WERI-Rb-1 (cell line): Measurements from ENCODE around the gene DDRGK1.

Experiments used
- DNase-seq: peaks from one replicate; pipeline ENCODE4 v3.0.0-alpha.2; 2020
- H3K27ac ChIP-seq: fragments of 250-450 bp; sonication (Bioruptor Pico); 2 replicates; pipeline ENCODE4 v1.5.1; 2020; ENCODE audit warnings: mild to moderate bottlenecking, moderate library complexity
- H3K27me3 ChIP-seq: fragments of 250-450 bp; sonication (Bioruptor Pico); 2 replicates; pipeline ENCODE4 v1.5.1; 2021; ENCODE audit warnings: mild to moderate bottlenecking, low read depth, moderate library complexity; ENCODE audit not compliant: insufficient read depth, severe bottlenecking
- H3K36me3 ChIP-seq: fragments of 250-450 bp; sonication (Bioruptor Pico); 2 replicates; pipeline ENCODE4 v1.5.1; 2020; ENCODE audit warnings: mild to moderate bottlenecking, moderate library complexity
- H3K4me3 ChIP-seq: 2 replicates; pipeline ENCODE4 v1.5.1; 2011; ENCODE audit warnings: low read depth, mild to moderate bottlenecking, control low read depth, low read length
- H3K9me3 ChIP-seq: fragments of 250-450 bp; sonication (Bioruptor Pico); 2 replicates; pipeline ENCODE4 v1.5.1; 2021; ENCODE audit warnings: mild to moderate bottlenecking, moderate library complexity; ENCODE audit not compliant: severe bottlenecking
- TF ChIP-seq, protein P1 (sequence below): IDR thresholded peaks from 2 replicates; pipeline ENCODE4 v1.5.1; 2011; ENCODE audit warnings: low read depth, mild to moderate bottlenecking, control low read depth, inconsistent platforms, low read length

Gene DDRGK1

DNA sequence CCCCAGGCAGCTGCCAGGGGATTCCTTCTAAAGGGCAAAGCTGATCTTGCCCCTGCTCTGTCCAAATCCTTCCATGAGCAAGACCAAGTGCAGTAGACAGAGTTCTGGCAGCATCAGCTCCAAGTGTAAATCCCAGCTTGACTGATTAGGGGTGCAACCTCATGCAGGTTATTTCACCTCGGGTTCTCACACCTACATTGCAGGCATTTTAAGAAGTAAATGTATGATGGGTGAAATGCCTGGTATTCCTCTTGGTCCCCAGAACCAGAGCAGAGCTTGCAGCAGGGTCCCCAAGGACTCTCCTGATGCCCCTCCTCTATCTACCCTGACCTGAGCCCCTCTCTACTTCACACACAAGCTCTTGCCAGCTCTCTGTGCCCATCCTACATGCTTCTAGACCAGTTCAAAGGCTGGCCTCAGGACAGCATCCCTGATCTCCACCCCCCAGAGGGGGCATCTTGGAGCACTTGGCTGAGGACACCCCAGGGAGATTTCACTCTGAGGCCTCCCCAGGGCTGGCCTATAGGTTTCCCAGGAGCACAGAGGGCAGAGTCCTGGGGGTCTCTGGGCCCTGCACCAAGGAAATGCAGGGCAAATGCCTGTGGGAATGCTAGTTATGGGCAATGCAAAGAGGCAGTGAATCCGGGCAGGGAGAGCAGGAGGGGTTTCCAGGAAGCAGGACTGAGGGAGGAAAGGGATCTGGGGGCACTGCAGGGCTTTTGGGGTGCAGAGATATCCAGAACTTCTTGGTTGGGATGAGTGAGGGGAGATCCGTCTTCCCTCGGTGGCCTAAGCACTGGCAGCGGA is 32.2 kb downstream of the DDRGK1 start:
- DNase-seq: no peak
- Histone ChIP-seq H3K36me3 (no peaks in the 10 kb centered on the region; the same call in none of the 2 replicates), H3K27ac (peak overlapping the region; percentile 71), H3K9me3 (no peaks in the 10 kb centered on the region), H3K4me3 (peak overlapping the region; percentile 87), H3K27me3 (no peaks in the 10 kb centered on the region)
- TF ChIP-seq, protein P1, sequence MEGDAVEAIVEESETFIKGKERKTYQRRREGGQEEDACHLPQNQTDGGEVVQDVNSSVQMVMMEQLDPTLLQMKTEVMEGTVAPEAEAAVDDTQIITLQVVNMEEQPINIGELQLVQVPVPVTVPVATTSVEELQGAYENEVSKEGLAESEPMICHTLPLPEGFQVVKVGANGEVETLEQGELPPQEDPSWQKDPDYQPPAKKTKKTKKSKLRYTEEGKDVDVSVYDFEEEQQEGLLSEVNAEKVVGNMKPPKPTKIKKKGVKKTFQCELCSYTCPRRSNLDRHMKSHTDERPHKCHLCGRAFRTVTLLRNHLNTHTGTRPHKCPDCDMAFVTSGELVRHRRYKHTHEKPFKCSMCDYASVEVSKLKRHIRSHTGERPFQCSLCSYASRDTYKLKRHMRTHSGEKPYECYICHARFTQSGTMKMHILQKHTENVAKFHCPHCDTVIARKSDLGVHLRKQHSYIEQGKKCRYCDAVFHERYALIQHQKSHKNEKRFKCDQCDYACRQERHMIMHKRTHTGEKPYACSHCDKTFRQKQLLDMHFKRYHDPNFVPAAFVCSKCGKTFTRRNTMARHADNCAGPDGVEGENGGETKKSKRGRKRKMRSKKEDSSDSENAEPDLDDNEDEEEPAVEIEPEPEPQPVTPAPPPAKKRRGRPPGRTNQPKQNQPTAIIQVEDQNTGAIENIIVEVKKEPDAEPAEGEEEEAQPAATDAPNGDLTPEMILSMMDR: no peak

DNA sequence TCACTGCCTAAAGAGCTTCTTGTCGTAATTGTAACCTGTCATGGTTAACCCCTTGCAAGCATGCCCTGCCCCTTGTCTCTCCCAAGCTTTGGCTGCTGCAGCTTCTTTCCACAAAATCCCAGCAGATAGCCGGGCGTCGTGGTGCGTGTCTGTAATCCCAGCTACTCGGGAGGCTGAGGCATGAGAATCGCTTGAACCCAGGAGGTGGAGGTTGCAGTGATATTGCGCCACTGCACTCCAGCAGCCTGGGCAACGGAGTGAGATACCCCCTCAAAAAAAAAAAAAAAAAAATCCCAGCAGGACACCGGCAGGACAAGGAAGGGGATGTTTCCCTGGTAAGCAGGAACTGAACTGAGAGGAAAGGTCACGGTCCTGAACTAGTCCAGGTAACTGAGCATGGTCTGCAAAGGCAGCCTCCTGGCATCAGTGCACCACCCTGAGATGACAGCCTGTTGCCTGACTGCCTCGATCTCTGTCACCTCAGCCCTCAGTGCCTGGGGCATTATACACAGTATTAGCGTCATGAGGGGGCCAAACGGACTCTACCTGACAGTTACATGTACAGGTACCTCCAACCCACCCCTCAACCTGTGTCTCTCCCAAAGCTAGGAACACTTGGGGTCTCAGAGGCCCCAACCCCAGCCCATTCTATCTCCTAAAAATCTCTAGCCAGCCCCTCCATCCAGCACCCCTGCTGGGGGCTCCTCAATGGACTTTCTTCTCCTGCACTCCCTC is 32.9 kb downstream of the DDRGK1 start:
- TF ChIP-seq, protein P1: no peak
- H3K27me3 ChIP-seq: no peaks in the 10 kb centered on the region
- no peak overlapping the region for H3K4me3 ChIP-seq
- no peaks in the 10 kb centered on the region for H3K9me3 ChIP-seq
- H3K36me3 ChIP-seq: no peaks in the 10 kb centered on the region; the same call in none of the 2 replicates
- no peak for DNase-seq
- H3K27ac ChIP-seq: no peak overlapping the region

DNA sequence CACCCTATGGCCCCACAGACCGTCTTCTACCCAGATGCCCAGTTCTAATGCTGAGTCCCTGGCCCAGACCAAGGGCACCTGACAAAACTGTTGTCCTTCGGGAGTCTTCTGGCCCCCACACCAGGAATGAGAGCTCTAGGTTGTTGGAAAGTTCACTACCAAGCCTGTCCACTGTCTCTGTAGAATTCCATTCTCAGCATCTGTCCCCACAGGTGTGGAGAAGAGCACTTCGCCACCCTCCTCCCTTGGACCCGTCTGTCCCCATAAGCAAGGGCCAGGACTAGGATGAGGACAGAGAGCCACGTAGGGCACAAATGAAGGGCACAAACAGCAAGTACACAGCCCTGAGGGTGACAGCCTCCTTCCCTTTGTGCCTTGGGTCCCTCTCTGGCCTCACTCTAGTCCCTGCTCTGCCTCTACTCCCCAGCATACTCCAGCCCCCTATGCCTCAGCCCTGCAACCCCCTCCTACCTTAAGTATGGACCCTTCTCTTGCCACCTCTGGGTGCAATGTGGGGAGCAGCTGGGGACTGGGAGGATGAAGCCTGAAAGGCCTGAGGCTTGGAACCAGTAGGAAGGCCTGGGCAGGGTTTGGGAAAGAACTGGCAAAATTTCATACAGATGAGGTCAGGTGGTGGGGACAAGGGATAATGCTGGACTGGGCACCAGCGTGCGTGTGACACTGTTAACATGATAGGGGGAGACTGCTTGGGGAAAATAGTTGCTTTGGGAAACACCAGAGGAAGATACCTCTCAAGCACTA is 35.5 kb downstream of the DDRGK1 start:
- H3K27me3 ChIP-seq: no peaks in the 10 kb centered on the region
- H3K4me3 ChIP-seq: no peak overlapping the region
- no peaks in the 10 kb centered on the region for H3K9me3 ChIP-seq
- DNase-seq: no peak
- H3K27ac ChIP-seq: no peak overlapping the region
- H3K36me3 ChIP-seq: no peaks in the 10 kb centered on the region; the same call in 1 of the 2 replicates
- TF ChIP-seq, protein P1: no peak

DNA sequence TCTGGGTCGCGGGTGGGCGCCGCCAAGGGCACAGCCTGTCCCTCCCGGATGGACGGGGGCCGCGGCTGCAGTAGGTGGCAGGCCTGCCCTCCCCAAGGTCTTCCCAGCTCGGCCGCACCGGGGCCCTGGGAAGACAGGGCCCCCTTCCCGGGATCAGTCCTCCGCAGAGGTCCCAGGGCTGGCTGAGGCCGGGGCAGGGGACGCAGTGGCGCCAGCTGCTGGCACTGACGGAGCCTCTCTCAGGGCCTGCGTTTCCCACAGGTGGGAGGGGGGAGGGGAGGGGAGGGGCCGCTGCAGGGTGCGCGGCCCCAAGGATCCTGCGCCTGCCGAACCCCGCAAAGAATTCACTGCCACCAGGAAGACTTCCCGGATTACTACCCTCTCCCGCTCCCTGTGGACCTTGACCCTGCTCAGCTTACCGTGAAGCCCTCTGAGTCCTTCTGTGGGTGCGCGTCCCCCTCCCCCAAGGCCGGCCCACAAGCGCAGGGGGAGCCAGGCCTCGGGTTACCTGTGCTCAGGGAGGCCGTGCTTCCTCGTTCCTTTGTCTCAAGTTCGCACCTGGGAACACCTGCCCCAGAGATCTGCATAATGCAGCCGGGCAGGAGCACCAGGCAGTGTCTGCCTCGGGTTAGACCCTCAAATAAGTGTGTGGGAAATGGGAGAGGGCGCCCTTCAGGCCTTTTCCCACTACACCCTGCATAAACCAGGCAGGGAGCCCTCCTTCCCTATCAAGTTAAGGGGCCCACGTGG is 36.2 kb downstream of the DDRGK1 start:
- no peak overlapping the region for H3K4me3 ChIP-seq
- TF ChIP-seq, protein P1: peak; percentile 33; the same call in 1 of the 2 replicates
- H3K36me3 ChIP-seq: no peaks in the 10 kb centered on the region
- no peaks in the 10 kb centered on the region for H3K9me3 ChIP-seq
- no peak for DNase-seq
- H3K27me3 ChIP-seq: no peaks in the 10 kb centered on the region
- no peak overlapping the region for H3K27ac ChIP-seq

DNA sequence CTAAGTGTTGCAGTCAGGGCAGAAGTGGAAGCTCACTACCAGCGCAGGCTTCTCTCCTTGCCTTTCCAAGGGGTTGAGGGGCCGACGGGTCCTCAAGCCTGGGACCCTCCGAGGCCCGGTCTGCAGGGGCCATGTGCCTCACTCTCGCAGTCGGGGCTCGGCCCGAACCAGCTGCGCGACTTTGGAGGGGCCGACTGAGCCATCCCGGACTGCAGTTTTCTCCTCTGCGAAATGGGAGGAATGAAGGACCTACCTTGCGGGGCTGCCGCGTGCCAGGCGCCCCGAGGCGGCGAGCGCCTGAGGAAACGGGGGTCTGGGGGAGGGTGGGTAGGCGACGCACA is 36.8 kb downstream of the DDRGK1 start:
- Histone ChIP-seq H3K9me3 (no peaks in the 10 kb centered on the region), H3K27ac (no peak overlapping the region), H3K4me3 (no peak overlapping the region), H3K36me3 (no peaks in the 10 kb centered on the region), H3K27me3 (no peaks in the 10 kb centered on the region)
- TF ChIP-seq, protein P1: no peak
- DNase-seq: no peak
